Stimulated activated CD8-positive, alpha-beta memory T cell treated with anti-CD3 and anti-CD28 coated beads, Interleukin-7, amount 100 ng/mL, for 48 hours (primary cell): ENCODE data around the gene PUS7L.

Experiments
- DNase-seq, 2 donors: peaks; one replicate each; pipeline ENCODE4 v3.0.0-alpha.2; 2020; ENCODE audit warnings: low read depth in 1 of 2; ENCODE audit errors: extremely low read depth in 1 of 2

Gene PUS7L, protein sequence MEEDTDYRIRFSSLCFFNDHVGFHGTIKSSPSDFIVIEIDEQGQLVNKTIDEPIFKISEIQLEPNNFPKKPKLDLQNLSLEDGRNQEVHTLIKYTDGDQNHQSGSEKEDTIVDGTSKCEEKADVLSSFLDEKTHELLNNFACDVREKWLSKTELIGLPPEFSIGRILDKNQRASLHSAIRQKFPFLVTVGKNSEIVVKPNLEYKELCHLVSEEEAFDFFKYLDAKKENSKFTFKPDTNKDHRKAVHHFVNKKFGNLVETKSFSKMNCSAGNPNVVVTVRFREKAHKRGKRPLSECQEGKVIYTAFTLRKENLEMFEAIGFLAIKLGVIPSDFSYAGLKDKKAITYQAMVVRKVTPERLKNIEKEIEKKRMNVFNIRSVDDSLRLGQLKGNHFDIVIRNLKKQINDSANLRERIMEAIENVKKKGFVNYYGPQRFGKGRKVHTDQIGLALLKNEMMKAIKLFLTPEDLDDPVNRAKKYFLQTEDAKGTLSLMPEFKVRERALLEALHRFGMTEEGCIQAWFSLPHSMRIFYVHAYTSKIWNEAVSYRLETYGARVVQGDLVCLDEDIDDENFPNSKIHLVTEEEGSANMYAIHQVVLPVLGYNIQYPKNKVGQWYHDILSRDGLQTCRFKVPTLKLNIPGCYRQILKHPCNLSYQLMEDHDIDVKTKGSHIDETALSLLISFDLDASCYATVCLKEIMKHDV

DNA sequence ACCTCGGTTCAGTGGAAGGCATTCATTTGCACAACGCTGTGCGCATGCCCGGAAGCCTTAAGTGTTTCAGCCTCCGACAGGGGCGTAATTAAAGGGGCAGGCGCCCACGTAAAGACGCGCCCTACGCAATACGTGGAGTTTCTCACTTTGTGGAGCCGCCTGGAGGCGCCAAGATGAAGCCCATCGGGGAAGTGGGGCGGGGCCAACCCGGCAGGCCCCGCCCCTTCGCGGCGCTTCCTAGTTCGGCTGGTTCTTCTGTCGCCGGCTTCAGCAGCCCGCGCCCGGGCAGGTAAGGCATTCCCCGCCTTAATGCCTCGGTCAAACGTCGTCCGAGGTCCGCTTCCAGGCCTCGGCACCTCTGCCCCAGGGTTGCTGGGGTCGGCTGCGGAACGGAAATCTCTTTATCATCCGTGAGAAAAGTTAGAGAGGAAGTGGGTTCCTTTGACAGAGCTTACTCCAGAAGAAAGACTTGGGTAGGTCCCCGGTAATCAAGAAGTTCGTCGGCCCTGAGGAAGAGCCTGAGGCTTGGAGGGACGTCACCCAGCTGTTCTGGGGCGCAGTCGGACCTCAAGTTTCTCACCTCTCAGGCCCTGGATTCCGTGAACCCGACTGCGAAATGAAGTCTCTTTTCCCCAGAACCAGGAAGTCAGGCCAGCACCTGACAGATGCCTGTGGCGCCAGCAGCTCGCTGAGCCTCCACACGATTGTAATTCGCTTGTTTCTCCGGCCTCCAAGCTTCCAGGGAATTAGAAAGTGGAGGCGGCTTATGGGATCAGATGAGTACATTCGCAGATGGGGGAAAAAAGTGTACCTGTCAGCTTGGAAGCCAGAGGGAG, at the start of gene PUS7L, which contains the start of gene IRAK4:
TSS of gene PUS7L (minus strand) at position 63 of the 836 bp plus-strand sequence. CDS start 3,545 bp downstream, outside the sequence.
TSS of gene IRAK4 (plus strand) at position 224 of the 836 bp plus-strand sequence. CDS start 9,161 bp downstream, outside the sequence.
- peak; percentile 82 to 92 for DNase-seq

DNA sequence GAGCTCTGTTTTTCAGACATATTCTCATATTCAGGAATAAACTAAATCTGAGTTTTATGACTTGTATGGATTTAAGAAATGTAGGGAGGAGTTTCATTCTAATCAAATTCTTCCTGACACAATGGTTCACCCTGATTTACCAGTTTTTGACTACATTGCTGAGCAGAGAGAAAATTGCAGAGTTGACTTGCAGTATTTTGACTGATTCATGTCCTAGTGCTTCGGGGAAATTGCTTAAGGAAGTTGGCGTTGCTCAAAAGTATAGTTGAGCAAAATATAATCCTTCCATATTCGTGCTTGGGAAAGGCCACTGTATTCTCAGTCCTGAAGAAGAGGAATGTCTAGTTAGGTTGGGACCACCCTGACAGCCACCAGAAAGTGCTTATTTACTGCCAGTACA, 48.8 kb upstream of the PUS7L start:
- no peak for DNase-seq

DNA sequence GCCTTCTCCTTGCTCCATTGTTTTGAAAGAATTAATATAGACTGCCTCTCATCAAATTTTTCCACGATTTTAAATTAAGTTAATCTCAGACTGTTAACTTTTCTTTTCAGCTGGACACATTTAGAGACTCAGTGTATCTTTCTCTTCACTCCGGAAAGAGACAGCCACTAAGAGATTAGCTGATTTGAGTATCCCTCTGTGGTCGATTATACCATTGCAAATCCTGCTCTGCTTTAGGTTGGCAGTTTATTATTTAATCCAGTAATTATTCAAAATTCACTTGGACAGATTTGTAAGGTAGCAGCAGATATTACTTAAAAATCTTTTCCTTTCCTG, 48.1 kb upstream of the PUS7L start:
- DNase-seq, result no peak

DNA sequence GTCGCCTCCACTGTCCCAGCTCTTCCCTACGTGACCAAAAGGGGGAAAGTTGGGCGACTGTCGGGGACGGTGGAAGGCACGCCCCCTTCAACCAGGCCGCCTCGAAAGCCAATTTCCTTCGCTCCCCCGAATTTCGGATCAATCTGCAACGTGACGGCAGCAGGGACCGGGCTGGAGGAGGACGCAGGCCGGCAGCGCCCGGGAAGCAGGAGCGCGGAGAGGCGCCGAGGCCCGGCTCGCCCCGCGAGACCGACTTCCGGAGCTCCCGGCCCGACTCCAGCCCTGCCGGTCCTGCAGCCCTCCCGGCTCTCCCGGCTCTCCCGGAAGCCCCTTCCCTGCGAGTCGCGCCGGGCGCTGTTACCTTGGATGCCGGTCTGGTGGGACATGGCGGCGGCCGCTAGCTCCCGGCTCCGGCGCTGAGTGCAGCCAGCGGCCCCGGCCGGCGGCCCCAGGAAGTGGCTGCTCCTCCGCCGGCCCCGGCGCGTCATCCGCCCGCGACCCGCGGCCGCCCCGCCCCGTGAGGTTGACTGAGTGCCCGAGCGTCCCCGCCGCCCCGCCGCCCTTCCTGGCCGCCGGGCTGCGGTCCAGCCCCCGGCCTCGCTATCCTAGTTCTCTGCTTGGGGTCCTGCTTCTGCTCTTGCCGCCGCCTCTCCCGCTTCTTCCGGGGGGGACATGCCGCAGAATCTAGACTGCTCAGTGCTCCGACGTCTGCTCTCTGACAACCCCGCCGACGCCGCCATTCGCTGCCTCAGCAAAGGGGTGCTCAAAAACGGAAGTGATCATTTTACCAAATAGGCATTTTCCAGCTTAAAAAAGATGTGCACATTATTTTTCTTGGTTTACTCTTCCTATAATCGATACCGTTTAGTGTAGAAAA, 47.5 kb upstream of the PUS7L start, which contains the start of gene TWF1:
TSS of gene TWF1 (minus strand) at position 458 of the 877 bp plus-strand sequence. CDS start at position 386, 72 bp downstream.
- peak; percentile 76 to 85 for DNase-seq

DNA sequence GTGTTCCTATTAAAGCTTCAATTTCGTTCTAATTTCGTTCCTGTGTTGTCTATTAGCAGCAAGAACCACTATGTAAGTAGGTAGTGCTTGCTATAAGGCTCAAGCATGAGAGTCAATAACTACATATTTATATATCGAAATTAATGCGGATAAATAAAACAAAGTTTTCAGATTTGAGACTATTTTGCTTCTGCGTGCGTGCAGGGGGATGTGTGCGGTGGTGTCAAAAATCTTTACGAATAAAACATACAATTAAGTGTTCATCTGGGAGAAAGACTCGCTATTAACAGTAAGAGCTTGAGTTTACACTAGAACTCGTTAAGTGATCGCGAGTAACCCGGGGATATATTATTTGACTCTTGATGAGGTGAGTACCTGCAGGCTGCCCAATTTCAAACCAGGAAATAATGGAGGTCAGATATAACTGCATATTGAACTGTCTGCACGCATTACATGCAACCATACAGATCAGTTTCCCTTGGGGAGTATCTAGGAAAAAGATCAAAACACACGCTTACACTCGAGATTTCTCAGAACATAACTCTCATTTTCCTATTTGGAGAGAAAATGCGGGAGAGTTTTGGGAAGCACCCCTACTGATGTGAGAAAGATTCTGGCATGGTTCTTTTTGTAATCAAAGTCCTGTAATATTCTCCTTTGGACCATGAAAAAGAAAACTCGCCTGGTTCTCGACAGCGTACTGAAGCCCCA, 46.7 kb upstream of the PUS7L start:
- DNase-seq, result no peak

DNA sequence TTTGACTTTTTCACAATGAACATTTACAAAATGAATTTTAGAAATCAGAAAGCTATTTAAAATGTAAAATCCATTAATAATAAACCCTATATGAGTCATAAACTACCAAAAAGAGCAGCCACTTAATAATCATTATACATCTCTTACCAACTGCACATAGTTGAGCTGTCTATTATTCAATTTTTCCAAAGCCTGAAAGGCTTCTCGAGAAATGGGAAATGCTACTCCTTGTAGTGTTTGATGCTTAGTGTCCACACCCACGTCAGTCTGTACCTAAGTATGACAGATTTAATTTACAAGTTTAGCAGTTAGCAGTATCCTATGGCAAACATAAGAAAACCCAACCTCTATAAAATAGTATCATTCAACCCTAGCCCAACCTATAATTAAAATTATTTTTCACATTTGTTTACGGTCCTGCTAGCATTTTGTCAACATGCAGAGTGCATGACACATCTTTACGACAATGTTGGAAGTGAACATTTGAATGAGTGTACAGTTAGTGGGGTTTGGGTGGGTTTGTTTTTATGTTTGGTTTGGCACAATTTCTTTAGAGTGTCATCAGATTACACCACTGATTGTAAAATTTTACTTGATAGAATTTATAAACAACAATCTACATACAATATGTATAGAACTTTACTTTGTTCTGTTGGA, 39.1 kb upstream of the PUS7L start:
- no peak for DNase-seq

DNA sequence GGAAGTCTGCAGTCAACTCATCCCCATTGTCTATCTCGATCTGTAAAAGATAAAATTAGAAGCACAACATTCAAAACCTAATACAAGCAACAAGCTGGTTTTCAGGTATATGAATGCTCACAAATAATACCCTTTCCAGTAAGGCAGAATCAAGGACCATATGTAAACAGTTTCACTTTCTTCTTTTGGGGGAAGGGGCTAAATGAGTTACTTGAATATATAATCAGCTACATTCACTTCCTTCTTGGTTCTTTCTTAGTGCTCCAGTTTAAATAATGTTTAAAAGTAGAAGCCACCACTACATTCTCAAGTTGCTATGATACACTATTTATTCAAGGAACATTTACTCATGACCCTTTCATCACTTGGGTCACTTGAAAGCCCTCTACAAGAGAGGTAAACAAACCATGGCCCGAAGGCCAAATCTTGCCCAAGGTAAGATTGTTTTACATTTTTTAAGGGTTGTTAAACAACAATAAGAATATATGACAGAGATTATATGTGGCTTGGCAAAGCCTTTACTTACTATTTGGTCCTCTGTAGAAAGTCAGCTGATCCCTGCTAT, 37.2 kb upstream of the PUS7L start:
- DNase-seq, result no peak

DNA sequence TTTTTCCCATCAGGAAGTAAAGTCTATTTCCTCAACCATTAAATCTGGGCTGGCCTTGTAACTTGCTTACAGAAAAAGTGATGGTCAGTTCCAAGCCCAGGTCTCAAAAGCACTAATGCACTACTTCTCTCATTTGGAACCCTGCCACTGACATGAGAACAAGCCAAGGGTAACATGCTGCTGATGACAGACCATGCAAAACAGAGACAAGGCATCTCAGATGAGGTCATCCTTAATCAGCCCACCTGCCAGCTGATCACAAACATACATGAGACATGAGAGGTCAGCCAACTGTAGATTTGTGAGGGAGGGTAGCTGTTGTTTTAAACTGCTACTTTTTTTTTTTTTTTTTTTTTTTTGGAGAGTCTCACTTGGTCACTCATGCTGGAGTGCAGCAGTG, 31.4 kb upstream of the PUS7L start:
- DNase-seq, result no peak

DNA sequence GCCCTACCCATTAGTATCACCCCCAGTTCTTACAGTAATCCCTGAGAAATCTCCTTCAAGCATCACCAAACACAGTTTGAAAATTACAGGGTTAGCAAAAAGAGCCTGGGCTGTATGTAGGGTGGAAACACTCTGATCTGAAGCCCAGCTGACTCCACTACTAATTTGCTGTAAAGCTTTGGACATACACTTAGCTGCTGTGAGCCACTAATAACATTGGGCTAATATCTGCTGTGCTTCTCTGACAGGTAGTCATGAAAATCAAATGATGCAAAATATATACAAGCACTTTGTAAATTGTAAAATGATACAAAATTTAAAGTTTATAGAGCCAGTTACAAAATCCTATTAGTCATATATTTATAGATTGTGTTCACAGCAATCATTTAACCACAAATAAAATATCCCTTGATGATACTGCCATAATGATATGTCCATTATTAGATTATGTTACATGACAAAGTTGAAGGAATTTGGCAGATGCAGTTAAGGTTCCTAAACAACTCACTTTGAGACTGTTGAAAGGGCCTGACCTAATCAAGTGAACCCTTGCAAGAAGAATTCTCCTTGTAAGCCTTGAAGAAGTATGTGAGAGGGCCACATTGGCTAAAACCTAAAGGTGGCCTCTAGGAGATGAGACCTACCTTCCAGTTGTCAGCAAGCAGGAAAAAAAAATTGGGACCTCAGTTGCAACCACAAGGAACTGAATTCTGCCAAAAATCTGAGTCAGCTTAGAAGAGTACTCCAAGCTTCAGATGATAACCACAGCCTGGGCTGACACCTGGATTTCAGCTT, 28.5 kb upstream of the PUS7L start:
- DNase-seq, result no peak

DNA sequence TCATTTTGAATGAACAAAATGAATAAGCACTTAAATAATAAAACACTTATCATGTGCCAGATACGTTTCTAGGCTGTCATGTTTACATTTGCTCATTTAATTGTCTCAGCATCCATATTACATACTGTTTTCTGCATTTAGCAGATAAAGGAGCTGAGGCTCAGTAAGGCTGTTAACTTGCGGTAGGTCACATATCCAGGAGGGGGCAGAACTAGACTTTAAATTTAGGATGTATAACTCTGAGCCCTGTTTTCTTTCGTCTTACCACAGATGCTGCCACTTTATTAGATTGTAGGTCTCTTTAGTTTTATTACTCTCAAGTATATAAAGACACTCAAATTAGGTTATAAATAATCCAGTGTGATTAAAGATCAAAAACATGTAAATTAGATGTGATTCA, 17.9 kb upstream of the PUS7L start:
- DNase-seq, result no peak

DNA sequence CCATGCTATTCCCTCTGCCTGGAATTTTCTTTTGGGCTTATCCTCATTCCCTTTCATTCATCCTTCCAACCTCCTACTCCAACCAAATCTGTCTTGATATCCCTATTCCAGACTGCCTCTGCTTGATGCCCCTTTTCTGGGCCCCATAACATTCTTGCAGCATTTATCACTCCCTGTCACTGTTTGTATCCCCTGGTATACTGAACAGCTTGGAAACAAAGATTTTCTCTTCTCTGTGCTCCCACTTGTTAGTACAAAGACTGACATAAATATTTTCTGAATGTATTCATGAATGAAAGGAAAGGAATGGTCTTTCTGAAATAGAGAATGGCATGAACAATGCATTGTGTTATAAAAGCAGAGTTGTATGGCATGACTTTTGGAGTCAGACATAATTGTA, 7.7 kb upstream of the PUS7L start:
- no peak for DNase-seq

DNA sequence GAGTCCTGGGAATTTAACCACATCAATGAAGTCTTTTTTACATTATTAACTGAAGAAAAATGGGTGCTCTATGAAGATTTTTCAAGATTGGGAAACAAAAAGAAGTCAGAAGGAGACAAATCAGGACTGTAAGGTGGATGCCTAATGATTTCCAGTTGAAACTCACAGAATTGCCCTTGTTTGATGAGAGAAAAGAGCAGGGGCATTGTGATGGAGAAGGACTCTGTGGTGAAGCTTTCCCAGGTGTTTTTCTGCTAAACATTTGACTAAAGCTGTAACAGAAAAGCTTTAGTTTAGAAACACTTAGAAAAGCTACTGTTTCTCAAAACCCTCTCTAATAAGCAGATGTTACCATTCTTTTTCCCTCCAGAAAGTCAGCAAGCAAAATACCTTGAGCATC, 5.9 kb upstream of the PUS7L start:
- DNase-seq, result no peak

DNA sequence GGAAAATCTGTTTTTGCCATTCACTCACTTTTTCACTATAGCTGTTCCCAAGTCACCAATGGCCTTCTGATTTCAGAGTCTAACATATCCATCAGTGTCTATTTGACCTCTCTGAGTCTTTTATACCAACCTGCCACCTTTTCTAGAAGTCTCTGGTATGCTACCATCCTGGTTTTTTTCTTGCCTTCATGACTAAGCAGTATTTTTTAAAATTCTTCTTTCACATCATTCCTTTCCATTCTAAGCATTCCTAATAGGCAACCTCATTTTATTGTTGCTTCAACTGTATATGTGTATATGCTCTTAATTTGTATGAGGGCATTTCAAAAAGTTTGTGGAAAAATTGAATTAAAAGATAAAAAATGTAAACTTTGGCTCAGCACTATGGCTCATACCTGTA, 5.2 kb upstream of the PUS7L start:
- DNase-seq, result no peak

DNA sequence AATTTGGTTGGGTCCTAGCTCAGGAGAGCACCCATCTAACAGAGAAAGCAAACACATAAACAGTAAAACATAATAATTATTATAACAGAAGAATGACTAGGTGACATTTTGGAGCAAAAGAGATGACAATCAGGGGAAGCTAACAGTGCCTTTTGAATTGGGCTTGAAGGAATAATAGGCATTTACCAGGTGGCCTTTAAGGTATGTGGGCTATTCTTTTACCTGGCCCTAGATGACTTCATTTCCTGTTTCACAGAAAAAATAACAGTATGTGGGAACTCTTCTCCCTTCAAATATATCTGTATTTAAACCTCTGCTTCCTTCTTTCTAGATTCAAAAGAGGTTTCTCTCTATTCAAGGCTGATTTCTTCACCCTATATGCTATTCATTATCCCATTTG, 4.0 kb upstream of the PUS7L start:
- DNase-seq, result no peak

DNA sequence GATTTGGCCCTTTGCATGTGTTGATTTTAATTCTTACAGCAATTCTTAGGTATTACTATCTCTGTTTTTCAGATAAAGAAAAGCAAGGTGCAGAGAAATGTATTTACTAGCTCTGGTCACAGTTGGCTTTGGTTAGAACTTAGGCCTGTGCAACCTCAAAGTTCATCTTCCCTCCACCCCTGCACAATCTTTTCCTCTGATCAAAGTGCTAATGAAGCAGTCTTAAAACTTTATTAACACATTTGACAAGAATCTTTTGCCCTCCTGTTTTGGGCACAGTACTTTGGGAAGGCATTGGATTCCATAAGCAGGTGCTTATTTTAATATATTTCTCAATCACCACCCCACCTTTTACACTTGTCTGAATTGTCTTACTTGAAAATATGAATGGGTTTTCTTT, 2.9 kb upstream of the PUS7L start:
- no peak for DNase-seq

DNA sequence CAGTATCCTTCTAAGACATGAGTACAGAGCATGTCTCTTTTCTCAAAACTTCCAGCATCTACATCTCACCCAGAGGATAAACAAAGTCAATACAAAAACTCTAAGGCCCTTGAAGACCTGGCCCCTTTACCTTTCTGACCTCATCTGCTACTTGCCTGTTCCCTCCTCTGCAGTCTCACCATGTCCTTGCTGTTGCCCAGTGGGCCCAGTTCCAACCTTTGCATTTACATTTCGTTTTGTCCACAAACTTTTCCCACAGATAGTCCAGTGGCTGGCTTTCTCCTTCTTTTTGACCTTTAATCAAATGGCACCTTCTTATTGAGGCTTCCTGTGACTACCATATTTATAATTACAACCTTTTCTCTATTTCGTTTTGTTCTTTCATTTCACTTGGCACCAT, 1.8 kb upstream of the PUS7L start:
- no peak for DNase-seq

DNA sequence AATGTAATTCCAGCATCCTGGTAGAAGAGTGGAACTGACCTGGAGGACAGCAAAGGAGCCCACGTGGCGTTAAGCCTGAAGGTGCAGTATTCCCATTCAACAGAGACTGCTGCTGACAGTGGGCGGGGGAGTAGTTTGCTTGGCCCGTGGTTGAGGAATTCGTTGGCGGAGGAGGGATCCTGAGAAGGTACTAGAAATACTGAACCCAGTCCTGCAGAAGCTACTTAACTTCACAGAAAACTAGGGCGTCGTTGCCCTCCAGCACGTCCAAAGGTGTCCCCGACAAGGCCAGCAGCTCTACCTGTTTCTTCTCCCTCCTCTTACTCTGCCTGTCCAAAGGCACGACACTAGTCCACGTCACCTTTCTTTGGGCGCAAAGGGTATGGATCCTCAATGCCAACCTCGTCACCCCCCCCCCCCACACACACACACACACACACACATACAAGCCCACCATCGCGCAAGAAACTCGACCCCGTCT, 303 bp downstream of the PUS7L start:
- peak in 1 of 2 donors; percentile 1 for DNase-seq

DNA sequence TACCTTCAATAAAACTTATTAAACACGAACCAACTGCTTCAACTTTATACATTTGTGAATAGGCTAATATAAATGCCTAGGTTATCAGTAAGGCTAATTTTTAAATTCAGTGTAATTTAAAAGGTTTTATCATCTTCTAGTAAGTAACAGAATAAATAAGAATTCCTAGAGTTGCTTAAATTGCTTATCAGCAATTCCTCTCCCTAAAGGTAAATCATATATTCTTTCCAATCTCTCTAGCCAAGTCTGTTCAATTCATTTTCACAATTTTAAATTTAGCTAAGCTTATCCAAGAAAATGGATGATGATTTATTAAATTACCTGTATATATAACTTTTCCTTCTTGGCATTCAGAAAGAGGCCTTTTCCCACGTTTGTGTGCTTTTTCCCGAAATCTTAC, 4.6 kb downstream of the PUS7L start:
- no peak for DNase-seq
